ENCODE data around the gene C2orf49. TPM values are rescaled to one million over a fixed set of nuclear protein-coding genes. Genes with fewer than 3 reads are reported as not detected.

Gene C2orf49
- total and polyA plus RNA-seq, 2 donors (not counting 1 experiment from before 2014, with no cell fraction given) = 7.5 to 29.3 TPM

DNA sequence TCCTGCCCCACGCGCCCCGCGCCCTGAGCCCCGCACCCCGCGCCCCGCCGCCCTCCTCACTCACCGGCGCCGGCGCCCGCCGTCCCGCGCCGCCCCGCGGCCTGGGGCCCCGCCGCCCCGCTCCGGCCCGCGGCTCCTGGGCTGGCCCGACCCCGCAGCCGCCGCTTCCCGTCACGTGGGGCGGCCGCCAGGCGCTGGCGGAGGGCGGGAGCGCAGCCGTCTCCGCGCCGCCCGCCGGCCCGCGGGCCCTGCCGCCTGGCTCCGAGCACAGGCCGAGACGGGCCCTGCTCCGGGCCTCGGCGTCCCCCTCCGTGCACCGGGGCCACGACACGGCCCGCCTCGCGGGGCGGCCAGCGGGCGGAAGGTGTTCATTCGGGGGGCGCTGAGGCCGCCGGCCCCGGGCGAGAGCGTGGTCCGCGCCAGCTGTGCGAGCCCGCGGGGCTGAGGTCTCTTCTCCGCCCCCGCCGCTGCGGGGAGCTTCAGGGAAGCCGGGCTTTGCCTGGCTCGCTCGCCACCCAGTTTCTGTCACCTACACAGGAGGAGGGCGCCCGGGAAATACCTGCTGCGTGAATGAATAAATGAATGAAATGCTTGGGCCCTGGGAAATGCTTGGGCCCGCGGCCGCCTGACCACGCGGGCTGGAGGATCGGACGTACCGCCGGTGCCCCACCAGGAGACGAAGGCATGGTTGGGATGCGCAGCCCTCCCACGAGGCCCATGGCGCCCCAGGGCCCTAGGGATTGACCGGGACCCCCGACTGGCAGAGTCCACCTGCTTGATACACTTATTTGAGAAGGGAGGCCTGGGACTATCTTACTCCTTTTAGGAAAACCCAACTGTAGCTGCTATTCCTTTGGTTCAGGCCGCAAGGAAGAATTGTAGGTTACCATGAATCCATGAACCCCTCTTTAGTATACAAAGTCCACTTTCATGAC, 7.5 kb upstream of the C2orf49 start, which contains the start of gene TGFBRAP1:
Gene TGFBRAP1, minus strand, starts transcription at position 175 of the 935 bp plus-strand sequence. CDS start 21,434 bp downstream, outside the sequence.
- Histone ChIP-seq H3K27ac (ENCODE audit: low read length in 2 of 2) (peak within 1 kb of the TSS; percentile 75 to 92), H3K4me3 (ENCODE audit: control extremely low read depth in 1 of 5, extremely low read depth in 1 of 5, insufficient read depth in 1 of 5, low read depth in 2 of 5, low read length in 4 of 5) (peak within 1 kb of the TSS; percentile 36 to 89 (median 64)), H3K79me2 (ENCODE audit: control insufficient read depth, insufficient read depth, low read length) (peaks cover 39% of the 10 kb centered on the region), H4K20me1 (ENCODE audit: control insufficient read depth, insufficient read depth, low read length, poor library complexity, severe bottlenecking) (peaks cover 7% of the 10 kb centered on the region), H2AFZ (ENCODE audit: insufficient read depth, low read depth, low read length, poor library complexity, severe bottlenecking) (peak within 1 kb of the TSS; percentile 97), H3K36me3 (replicated peaks in 1 of 2; ENCODE audit: control extremely low read depth in 1 of 2, control insufficient read depth in 1 of 2, extremely low read depth in 1 of 2, insufficient read depth in 2 of 2, low read length in 1 of 2) (no peaks in the 10 kb centered on the region), H3K9me3 (ENCODE audit: control extremely low read depth in 1 of 3, control insufficient read depth in 2 of 3, insufficient read depth in 1 of 3, low read length in 2 of 3) (no peaks in the 10 kb centered on the region), H3K9ac (ENCODE audit: low read length) (peak within 1 kb of the TSS; percentile 96), H3K4me1 (ENCODE audit: control insufficient read depth in 2 of 2, insufficient read depth in 2 of 2, low read length in 2 of 2) (peaks cover 21 to 25% of the 10 kb centered on the region in 2 donors), H3K4me2 (replicated peaks; ENCODE audit: low read depth, low read length, poor library complexity, severe bottlenecking) (peak within 1 kb of the TSS; percentile 92), H3K27me3 (replicated peaks in 1 of 4; ENCODE audit: control extremely low read depth in 1 of 4, control insufficient read depth in 3 of 4, insufficient read depth in 4 of 4, low read length in 3 of 4) (no peaks in the 10 kb centered on the region)
- TF ChIP-seq EZH2 (IDR thresholded peaks at IDR 0.05; ENCODE audit: borderline replicate concordance, insufficient read depth, low read depth, low read length, poor library complexity, severe bottlenecking) = no peak
- TF ChIP-seq, protein P1, sequence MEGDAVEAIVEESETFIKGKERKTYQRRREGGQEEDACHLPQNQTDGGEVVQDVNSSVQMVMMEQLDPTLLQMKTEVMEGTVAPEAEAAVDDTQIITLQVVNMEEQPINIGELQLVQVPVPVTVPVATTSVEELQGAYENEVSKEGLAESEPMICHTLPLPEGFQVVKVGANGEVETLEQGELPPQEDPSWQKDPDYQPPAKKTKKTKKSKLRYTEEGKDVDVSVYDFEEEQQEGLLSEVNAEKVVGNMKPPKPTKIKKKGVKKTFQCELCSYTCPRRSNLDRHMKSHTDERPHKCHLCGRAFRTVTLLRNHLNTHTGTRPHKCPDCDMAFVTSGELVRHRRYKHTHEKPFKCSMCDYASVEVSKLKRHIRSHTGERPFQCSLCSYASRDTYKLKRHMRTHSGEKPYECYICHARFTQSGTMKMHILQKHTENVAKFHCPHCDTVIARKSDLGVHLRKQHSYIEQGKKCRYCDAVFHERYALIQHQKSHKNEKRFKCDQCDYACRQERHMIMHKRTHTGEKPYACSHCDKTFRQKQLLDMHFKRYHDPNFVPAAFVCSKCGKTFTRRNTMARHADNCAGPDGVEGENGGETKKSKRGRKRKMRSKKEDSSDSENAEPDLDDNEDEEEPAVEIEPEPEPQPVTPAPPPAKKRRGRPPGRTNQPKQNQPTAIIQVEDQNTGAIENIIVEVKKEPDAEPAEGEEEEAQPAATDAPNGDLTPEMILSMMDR (IDR thresholded peaks at IDR 0.05) = no peak
- ATAC-seq (ENCODE audit: low read depth) (peak; percentile 91), DNase-seq (peak; percentile 80)
- POLR2A ChIA-PET = interaction anchor here (0.6 to 1.8 kb wide), 2 partner anchors 8 to 16 kb away, joined by 6 to 8 read pairs; partner anchors contain the start of gene C2orf49
- Mint-ChIP-seq H3K27me3 (no peaks in the 10 kb centered on the region), H3K27ac (peak within 1 kb of the TSS; percentile 96), H3K4me1 (peaks cover 39% of the 10 kb centered on the region), H3K9me3 (ENCODE audit: insufficient read depth) (no peaks in the 10 kb centered on the region), H3K4me3 (peak within 1 kb of the TSS; percentile 92)
- intact Hi-C loops (cut with micrococcal nuclease) = loop anchor here (1.0 to 10.0 kb wide), 2 partner anchors 7 to 415 kb away; partner anchors contain the start of genes C2orf49 and NCK2
- CTCF ChIA-PET = interaction anchor here (0.7 to 1.6 kb wide), 3 partner anchors 12 to 484 kb away, joined by 3 read pairs; no protein-coding TSS in a partner anchor
- under 1% methylated on average over 92 of the region's 101 CpGs for WGBS (ENCODE audit: insufficient coverage)

Measured in B cell (primary cell).